K562 (cell line): Measurements from ENCODE around the gene MRPL16. TPM values are rescaled to one million over a fixed set of nuclear protein-coding genes. Genes with fewer than 3 reads are reported as not detected.

Source experiments
- CBX2 ChIP-seq: fragments of 200-600 bp; sonication (generic); IDR thresholded peaks from one replicate; pipeline ENCODE4 v1.6.1; 2012; ENCODE audit warnings: mild to moderate bottlenecking, low read length, inconsistent platforms; ENCODE audit not compliant: insufficient read depth, poor library complexity, severe bottlenecking
- ELF4 ChIP-seq: fragments of 450-650 bp; formaldehyde crosslinking; IDR thresholded peaks from 2 replicates; pipeline ENCODE4 v1.4.0; 2022; ENCODE audit warnings: missing genetic modification characterization
- FOXJ2 ChIP-seq: fragments of 200-800 bp; sonication (Bioruptor generic); IDR thresholded peaks from 2 replicates; pipeline ENCODE4 v1.6.1; 2016; ENCODE audit warnings: missing genetic modification characterization, missing compliant biosample characterization
- HDAC1 ChIP-seq, 2 experiments: fragments of 450-650 bp; IDR thresholded peaks; 2 replicates each; pipeline ENCODE4 v1.6.1; 2016 to 2017; ENCODE audit warnings: inconsistent platforms in 1 of 2, mild to moderate bottlenecking in 1 of 2, moderate library complexity in 1 of 2
- MAFK ChIP-seq: IDR thresholded peaks from 2 replicates; pipeline ENCODE4 v1.6.1; 2011; ENCODE audit warnings: low read length, improper control_type of control experiment
- MED1 ChIP-seq: sonication (generic); formaldehyde crosslinking; IDR thresholded peaks from 2 replicates; pipeline ENCODE4 v1.8.1; 2023; ENCODE audit warnings: missing genetic modification reagents, borderline replicate concordance
- NFIX ChIP-seq: fragments of 250-450 bp; sonication (Bioruptor Pico); IDR thresholded peaks from 2 replicates; pipeline ENCODE4 v1.4.0; 2020; ENCODE audit warnings: low read depth, mild to moderate bottlenecking, moderate library complexity
- PHTF2 ChIP-seq: fragments of 250-450 bp; sonication (Bioruptor Pico); IDR thresholded peaks from 2 replicates; pipeline ENCODE4 v1.5.0; 2021; ENCODE audit warnings: mild to moderate bottlenecking
- PTTG1 ChIP-seq: fragments of 450-650 bp; IDR thresholded peaks from 2 replicates; pipeline ENCODE4 v1.6.1; 2016; ENCODE audit warnings: low read depth, mild to moderate bottlenecking, missing genetic modification characterization, missing compliant biosample characterization
- RBM22 ChIP-seq: fragments of 200-400 bp; formaldehyde crosslinking; IDR thresholded peaks from 2 replicates; pipeline ENCODE4 v1.6.1; 2018; ENCODE audit warnings: low read length, low read depth; ENCODE audit not compliant: poor library complexity, severe bottlenecking
- REST ChIP-seq, 2 experiments: fragments of 450-650 bp; formaldehyde crosslinking in 1 of 2; IDR thresholded peaks; 2 replicates each; pipeline versions ENCODE4 v1.4.0 to v1.6.1; 2014 to 2020; ENCODE audit warnings: mild to moderate bottlenecking in 2 of 2, borderline replicate concordance in 1 of 2, low read depth in 1 of 2
- SMAD1 ChIP-seq: fragments of 150-350 bp; IDR thresholded peaks from 2 replicates; pipeline ENCODE4 v1.6.1; 2014; ENCODE audit warnings: low read length, low read depth; ENCODE audit not compliant: partially characterized antibody
- TRIM25 ChIP-seq: fragments of 450-650 bp; IDR thresholded peaks from 2 replicates; pipeline ENCODE4 v1.7.0; 2016; ENCODE audit warnings: borderline replicate concordance
- ZNF280B ChIP-seq: fragments of 250-450 bp; sonication (Bioruptor Pico); IDR thresholded peaks from 2 replicates; pipeline ENCODE4 v1.5.1; 2021; ENCODE audit warnings: mild to moderate bottlenecking
- ZNF57 ChIP-seq: fragments of 450-650 bp; formaldehyde crosslinking; IDR thresholded peaks from 2 replicates; pipeline ENCODE4 v1.4.0; 2020; ENCODE audit warnings: mild to moderate bottlenecking, moderate library complexity
- ZNF655 ChIP-seq: fragments of 250-450 bp; sonication (Bioruptor Pico); IDR thresholded peaks from 2 replicates; pipeline ENCODE4 v1.5.0; 2021
- polyA plus RNA-seq, 8 experiments: library from polyadenylated mRNA; depleted of rRNA in 4 of 8; stranded (reverse) in 5 of 8; unstranded in 3 of 8; fragments of >200 nt; fragmentation: Nextera tagmentation in 2 of 8; fragmentation: Illumina TruSeq in 1 of 8; extraction: Ambion mirVana in 2 of 8; extraction: Trizol in 1 of 8; gene quantifications; 2 replicates each; pipeline versions ENCODE4 v1.2.1 to v1.2.3, GENCODE V29; 2011 to 2014; ENCODE audit warnings: inconsistent platforms in 1 of 8, missing spikeins in 1 of 8
- total RNA-seq, 7 experiments: library from RNA; depleted of rRNA in 6 of 7; stranded (reverse); fragments of >200 nt in 6 of 7; fragmentation: Illumina TruSeq in 2 of 7; extraction: Trizol in 2 of 7; gene quantifications; 2 replicates each; pipeline versions ENCODE4 v1.2.1 to v1.2.3, GENCODE V29; 2011 to 2021; ENCODE audit warnings: low replicate concordance in 1 of 7

Gene MRPL16
- total and polyA plus RNA-seq, 9 of the 15 experiments (the other 6 are each of a cell fraction or from before 2014, with no cell fraction given), result 63.3 to 209 (median 157) TPM

- TF ChIP-seq TRIM25 (no peak), RBM22 (no peak), FOXJ2 (tag) (no peak), CBX2 (no peak), ELF4 (peak; percentile 57; the same call in 1 of the 2 replicates), PTTG1 (tag) (no peak), ZNF655 (CRISPR knock-in tag) (no peak), ZNF280B (no peak), MED1 (CRISPR knock-in tag) (no peak), NFIX (no peak), MAFK (no peak), REST (IDR thresholded peaks at IDR 0.05; ENCODE audit: borderline replicate concordance) (no peak), REST (CRISPR knock-in tag; IDR thresholded peaks at IDR 0.05; ENCODE audit: low read depth) (no peak), SMAD1 (no peak), HDAC1 (IDR thresholded peaks at IDR 0.05) (peak in 1 of 2 experiments; percentile 28; a peak in 1 of 4 replicates), ZNF57 (CRISPR knock-in tag) (no peak), PHTF2 (no peak)
Observed at GRCh38 chr11:59769828-59770227, 40.8 kb downstream of the MRPL16 start (continued).
